ENCODE data around the gene GLO1. TPM values are rescaled to one million over a fixed set of nuclear protein-coding genes. Genes with fewer than 3 reads are reported as not detected.
A peak's percentile ranks its signal among the peaks of the same experiment; 100 is the strongest.

Gene GLO1
- total RNA-seq, 4 donors from 2014 or later, result 43.5 to 124 (median 80.7) TPM

DNA sequence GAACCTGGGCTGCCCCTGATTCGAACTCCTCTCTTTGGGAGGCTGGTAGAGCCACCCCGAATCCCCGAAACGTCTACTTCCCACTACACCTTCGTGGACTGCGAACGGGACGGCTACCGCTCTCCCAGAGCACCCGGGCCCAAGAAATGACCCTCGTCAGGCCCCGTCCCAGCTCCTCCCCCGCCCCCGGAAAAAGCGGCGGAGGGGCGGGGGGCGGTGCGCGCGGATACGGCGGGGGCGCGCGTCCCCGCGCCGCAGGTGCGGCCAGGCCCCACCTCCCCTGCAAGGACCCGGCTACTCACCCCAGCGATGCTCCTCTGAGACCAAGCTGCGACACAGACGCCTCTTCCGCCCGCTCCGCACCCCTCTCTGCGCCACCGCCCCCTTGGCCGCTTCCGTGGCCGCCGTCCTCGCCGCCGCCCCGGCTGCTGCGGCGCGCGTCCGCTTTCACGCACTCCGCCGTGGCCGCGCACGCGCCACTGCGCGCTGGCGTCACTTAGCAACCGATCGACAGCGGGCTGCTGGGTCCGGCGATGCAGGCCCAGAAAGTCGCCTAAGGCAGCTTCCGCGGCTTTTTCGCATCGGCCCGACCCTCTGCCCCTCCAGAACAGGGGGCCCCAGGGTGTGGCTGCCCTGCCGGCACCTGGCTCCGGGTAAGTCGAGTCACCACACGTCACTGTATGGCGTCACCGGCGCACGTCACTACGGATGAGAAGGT is 63.3 kb downstream of the GLO1 start, which contains the start of gene BTBD9:
Gene BTBD9, minus strand, starts transcription at position 432 of the 718 bp plus-strand sequence.
- H3K27ac ChIP-seq, result peak within 1 kb of the TSS; percentile 88
- H3K27me3 ChIP-seq, result no peaks in the 10 kb centered on the region
- peak; percentile 89 to 90 for DNase-seq (ENCODE audit: low spot score in 2 of 2)
- peak within 1 kb of the TSS; percentile 87 for H3K4me3 ChIP-seq
- H3K4me1 ChIP-seq, result peaks cover 18% of the 10 kb centered on the region
- WGBS, result no CpG with 5 or more reads among the region's 82 CpGs
- no peaks in the 10 kb centered on the region for H3K9me3 ChIP-seq
- peak in 1 of 3 donors; percentile 26 for TF ChIP-seq POLR2AphosphoS5 (IDR thresholded peaks at IDR 0.05)
- TF ChIP-seq, protein P1, sequence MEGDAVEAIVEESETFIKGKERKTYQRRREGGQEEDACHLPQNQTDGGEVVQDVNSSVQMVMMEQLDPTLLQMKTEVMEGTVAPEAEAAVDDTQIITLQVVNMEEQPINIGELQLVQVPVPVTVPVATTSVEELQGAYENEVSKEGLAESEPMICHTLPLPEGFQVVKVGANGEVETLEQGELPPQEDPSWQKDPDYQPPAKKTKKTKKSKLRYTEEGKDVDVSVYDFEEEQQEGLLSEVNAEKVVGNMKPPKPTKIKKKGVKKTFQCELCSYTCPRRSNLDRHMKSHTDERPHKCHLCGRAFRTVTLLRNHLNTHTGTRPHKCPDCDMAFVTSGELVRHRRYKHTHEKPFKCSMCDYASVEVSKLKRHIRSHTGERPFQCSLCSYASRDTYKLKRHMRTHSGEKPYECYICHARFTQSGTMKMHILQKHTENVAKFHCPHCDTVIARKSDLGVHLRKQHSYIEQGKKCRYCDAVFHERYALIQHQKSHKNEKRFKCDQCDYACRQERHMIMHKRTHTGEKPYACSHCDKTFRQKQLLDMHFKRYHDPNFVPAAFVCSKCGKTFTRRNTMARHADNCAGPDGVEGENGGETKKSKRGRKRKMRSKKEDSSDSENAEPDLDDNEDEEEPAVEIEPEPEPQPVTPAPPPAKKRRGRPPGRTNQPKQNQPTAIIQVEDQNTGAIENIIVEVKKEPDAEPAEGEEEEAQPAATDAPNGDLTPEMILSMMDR (IDR thresholded peaks at IDR 0.05), result no peak
- TF ChIP-seq POLR2A (IDR thresholded peaks at IDR 0.05), result peak in 1 of 2 donors; percentile 31
- no peaks in the 10 kb centered on the region for H3K36me3 ChIP-seq

DNA sequence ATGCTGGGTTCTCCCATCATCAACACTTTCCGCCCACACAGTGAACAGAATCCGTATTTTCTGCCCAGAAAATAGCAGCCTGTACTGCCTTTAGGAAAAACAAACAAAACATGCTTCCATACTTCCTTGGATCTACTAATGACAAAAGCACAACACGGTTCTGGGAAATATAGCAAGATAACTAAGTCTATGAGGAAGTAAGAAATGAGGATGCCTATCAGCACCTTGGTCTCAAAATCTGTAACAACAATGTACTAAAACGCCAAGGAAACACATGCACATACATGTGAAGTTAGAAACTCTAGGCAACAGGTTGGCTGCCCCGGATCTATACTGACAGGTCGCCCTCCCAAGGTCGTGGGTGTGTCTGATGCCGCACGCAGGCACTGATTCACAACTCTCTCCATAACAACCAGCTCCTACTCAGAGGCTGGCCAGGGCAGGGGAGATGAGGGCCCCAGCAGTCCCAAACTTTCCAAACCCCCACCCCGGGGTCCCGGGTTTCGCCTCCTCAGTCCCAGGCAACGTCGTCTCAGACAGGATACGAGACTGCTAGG is 63.9 kb downstream of the GLO1 start:
- peak; percentile 80 to 81 for DNase-seq (ENCODE audit: low spot score in 2 of 2)
- Histone ChIP-seq H3K9me3 (no peaks in the 10 kb centered on the region), H3K4me1 (peaks cover 18% of the 10 kb centered on the region), H3K27me3 (no peaks in the 10 kb centered on the region), H3K4me3 (peak overlapping the region; percentile 87), H3K27ac (peak overlapping the region; percentile 88), H3K36me3 (no peaks in the 10 kb centered on the region)
- 4% methylated on average over 14 of the region's 15 CpGs for WGBS
- no peak for TF ChIP-seq POLR2AphosphoS5 (IDR thresholded peaks at IDR 0.05)
- TF ChIP-seq, protein P1 (IDR thresholded peaks at IDR 0.05), result no peak
- TF ChIP-seq POLR2A (IDR thresholded peaks at IDR 0.05), result no peak
- TF ChIP-seq EP300 (IDR thresholded peaks at IDR 0.05), result no peak

DNA sequence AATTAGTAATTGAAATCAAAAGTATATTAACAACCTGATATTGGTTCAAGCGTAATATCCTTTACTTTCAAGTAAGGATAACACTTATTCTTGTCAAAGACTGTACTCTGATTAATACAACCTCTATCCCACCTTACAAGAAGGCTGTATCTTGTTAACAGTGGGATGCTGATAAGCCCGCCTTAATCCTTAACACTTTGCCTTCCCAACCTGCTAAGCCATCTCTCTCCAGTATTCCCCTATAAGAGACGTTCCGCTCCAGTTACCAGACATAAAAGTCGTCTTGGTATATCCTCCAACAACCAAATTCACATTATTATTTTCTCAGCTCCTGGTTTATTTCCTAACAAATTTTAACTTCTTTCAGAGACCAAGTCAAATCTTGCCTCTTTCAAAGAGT is 65.2 kb downstream of the GLO1 start:
- WGBS, result 92% methylated on average over 5 of the region's 5 CpGs
- Histone ChIP-seq H3K9me3 (no peaks in the 10 kb centered on the region), H3K4me3 (no peak overlapping the region), H3K27ac (no peak overlapping the region), H3K36me3 (no peaks in the 10 kb centered on the region), H3K4me1 (peaks cover 18% of the 10 kb centered on the region), H3K27me3 (no peaks in the 10 kb centered on the region)
- TF ChIP-seq POLR2AphosphoS5 (IDR thresholded peaks at IDR 0.05) (no peak), EP300 (IDR thresholded peaks at IDR 0.05) (no peak), POLR2A (IDR thresholded peaks at IDR 0.05) (no peak)
- TF ChIP-seq, protein P1 (IDR thresholded peaks at IDR 0.05), result no peak
- no peak for DNase-seq (ENCODE audit: low spot score in 2 of 2)

DNA sequence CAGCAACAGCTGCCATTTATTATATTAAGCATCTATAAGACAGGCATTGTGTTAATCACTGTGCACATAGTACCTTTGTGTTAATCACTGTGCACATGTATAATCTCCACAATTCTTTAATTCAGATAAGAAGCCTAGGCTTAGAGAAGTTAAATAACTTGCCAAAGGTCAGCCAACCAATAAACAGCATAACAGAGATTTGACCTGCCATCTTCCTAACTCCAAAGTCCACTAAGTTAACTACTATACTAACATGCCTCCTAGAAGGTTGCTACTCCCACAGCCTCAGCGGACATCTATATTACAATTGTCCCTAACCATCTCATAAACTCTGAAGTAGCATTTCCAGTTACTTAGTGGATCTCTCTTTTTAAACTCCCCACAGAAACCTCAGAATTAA is 66.9 kb downstream of the GLO1 start:
- Histone ChIP-seq H3K36me3 (no peaks in the 10 kb centered on the region), H3K4me3 (no peak overlapping the region), H3K4me1 (peaks cover 16% of the 10 kb centered on the region), H3K27ac (no peak overlapping the region), H3K9me3 (no peaks in the 10 kb centered on the region), H3K27me3 (no peaks in the 10 kb centered on the region)
- TF ChIP-seq EP300 (IDR thresholded peaks at IDR 0.05), result no peak
- TF ChIP-seq, protein P1 (IDR thresholded peaks at IDR 0.05), result no peak
- TF ChIP-seq POLR2A (IDR thresholded peaks at IDR 0.05), result no peak
- no peak for TF ChIP-seq POLR2AphosphoS5 (IDR thresholded peaks at IDR 0.05)
- 100% methylated on average over 1 of the region's 1 CpG for WGBS
- no peak for DNase-seq (ENCODE audit: low spot score in 2 of 2)

DNA sequence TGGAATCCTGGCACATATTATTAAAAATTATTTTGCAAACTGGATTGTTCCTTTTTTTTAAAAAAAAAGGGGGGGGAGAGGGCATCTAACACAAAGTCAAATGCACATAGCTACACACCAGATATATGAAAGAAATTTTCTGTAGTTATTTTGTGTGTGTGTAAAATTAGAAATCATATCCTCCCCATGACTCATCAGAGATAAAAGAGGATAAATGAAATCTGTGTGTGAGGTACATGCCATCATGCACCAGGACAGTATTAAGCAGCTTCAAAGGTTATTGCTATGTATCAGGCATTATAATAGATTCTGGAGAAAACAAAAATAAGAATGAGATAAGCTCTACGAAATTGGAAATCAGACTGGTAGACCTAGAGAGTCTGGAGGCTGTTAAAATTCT is 68.4 kb downstream of the GLO1 start:
- Histone ChIP-seq H3K4me1 (peaks cover 5% of the 10 kb centered on the region), H3K9me3 (no peaks in the 10 kb centered on the region), H3K36me3 (no peaks in the 10 kb centered on the region), H3K27ac (no peak overlapping the region), H3K27me3 (no peaks in the 10 kb centered on the region), H3K4me3 (no peak overlapping the region)
- TF ChIP-seq, protein P1 (IDR thresholded peaks at IDR 0.05), result no peak
- TF ChIP-seq POLR2A (IDR thresholded peaks at IDR 0.05) (no peak), POLR2AphosphoS5 (IDR thresholded peaks at IDR 0.05) (no peak), EP300 (IDR thresholded peaks at IDR 0.05) (no peak)
- 49% methylated on average over 1 of the region's 1 CpG for WGBS
- DNase-seq (ENCODE audit: low spot score in 2 of 2), result no peak
